Psoas muscle (tissue), 8 donors: Measurements from ENCODE around the gene ACAA2. TPM values are rescaled to one million over a fixed set of nuclear protein-coding genes. Genes with fewer than 3 reads are reported as not detected.

ENCODE experiments used
- ATAC-seq, 4 donors: fragments of 200-7000 bp; cut with Tn5 transposase; one replicate each; pipeline ENCODE4 v1.9.1; 2020; ENCODE audit warnings: moderate library complexity in 3 of 4, mild to moderate bottlenecking in 2 of 4
- DNase-seq, 2 donors: peaks; one replicate each; pipeline ENCODE4 v3.0.0-alpha.2; 2020
- H3K27ac ChIP-seq: fragments of 200-600 bp; one replicate; pipeline ENCODE4 v1.8.0; 2022
- H3K27me3 ChIP-seq, 3 donors: fragments of 200-600 bp in 1 of 3; one replicate each; pipeline versions ENCODE4 v1.6.1 to v1.8.0; 2013 to 2022; ENCODE audit warnings: low read length in 2 of 3, mild to moderate bottlenecking in 2 of 3, moderate library complexity in 1 of 3; ENCODE audit not compliant: insufficient read depth in 3 of 3
- H3K36me3 ChIP-seq, 2 donors: fragments of 200-600 bp in 1 of 2; one replicate each; pipeline versions ENCODE4 v1.6.1 to v1.8.0; 2013 to 2022; ENCODE audit warnings: low read depth in 1 of 2, mild to moderate bottlenecking in 1 of 2, moderate library complexity in 1 of 2; ENCODE audit not compliant: insufficient read depth in 1 of 2
- H3K4me1 ChIP-seq: fragments of 200-600 bp; one replicate; pipeline ENCODE4 v1.8.0; 2022
- H3K4me3 ChIP-seq: fragments of 200-600 bp; one replicate; pipeline ENCODE4 v1.8.0; 2022; ENCODE audit warnings: mild to moderate bottlenecking
- H3K9me3 ChIP-seq: fragments of 200-600 bp; one replicate; pipeline ENCODE4 v1.8.0; 2022
- WGBS, 3 donors: extraction: QIAGEN DNeasy Blood & Tissue Kit; methylation state at CpG; one replicate each; pipeline versions ENCODE4 v1.1.6 to v1.1.7; 2013; 5-methylcytosine and 5-hydroxymethylcytosine counted together
- intact Hi-C, 2 donors: fragments of 100-400 bp; cut with DNase I; formaldehyde crosslinking; loops; one replicate each; pipeline versions ENCODE4 v1.11.0 to v1.14.2; 2022
- polyA plus RNA-seq, 3 donors: library from polyadenylated mRNA; stranded (reverse); fragments of 200-250 nt; gene quantifications; one replicate each; pipeline ENCODE4 v1.2.3, GENCODE V29; 2013
- total RNA-seq, 4 donors: library from RNA; stranded (reverse); fragmentation: NEBNext Ultra II Directional in 2 of 4; extraction: Animal tissue kit (Norgen Biotek cat#: 25700) in 2 of 4; gene quantifications; one replicate each; pipeline versions ENCODE4 v1.2.1 to v1.2.4, GENCODE V29; 2021 to 2023
- TF ChIP-seq, protein P1 (sequence below): fragments of 200-600 bp; IDR thresholded peaks from one replicate; pipeline ENCODE4 v1.8.0; 2022; ENCODE audit warnings: antibody characterized with exemption
- donor health status: healthy with polysubstance abuse.
- donor health status: DM: no; HTN: no; CAD: no; lungs with moderate emphysema.
- donor health status: Bipolar disorder and iron deficiency.
- donor health status: healthy.
- donor health status: DM: yes; HTN: yes; CAD: no.
- donor health status: DM: no; HTN: no; CAD: no.
- donor health status: DM: no; HTN: no; CAD: no.
- donor health status: DM: yes; HTN: yes; CAD: no.

The ACAA2 gene
- total and polyA plus RNA-seq, 7 donors: 75.5 to 158 (median 95.4) TPM

DNA sequence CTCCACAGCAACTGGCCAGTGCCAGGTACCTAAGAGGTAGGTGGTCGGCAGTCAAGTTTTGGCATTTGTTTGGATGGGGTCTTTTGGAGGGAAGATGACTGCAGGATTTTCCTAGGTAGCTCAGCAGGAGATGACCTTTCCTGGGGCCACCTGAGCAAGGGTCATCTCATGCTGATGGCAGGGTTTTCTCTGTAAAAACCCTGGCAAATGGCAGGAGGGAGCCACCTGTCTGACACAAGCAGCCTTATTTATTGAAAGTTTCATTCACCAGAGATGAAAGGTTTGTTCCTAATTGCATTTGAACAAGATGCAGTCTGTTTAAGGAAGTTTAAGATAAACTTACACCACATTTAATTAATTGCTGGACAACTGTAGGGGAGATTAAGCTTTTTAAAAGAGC lies 31.6 kb upstream of the ACAA2 start:
- no peaks in the 10 kb centered on the region for H3K36me3 ChIP-seq
- WGBS, 3 donors: 85 to 100% (median 85%) methylated on average over 1 of the region's 1 CpG
- peaks cover 4% of the 10 kb centered on the region for H3K4me1 ChIP-seq
- intact Hi-C loops: no loop called here
- no peaks in the 10 kb centered on the region for H3K9me3 ChIP-seq
- TF ChIP-seq, protein P1, sequence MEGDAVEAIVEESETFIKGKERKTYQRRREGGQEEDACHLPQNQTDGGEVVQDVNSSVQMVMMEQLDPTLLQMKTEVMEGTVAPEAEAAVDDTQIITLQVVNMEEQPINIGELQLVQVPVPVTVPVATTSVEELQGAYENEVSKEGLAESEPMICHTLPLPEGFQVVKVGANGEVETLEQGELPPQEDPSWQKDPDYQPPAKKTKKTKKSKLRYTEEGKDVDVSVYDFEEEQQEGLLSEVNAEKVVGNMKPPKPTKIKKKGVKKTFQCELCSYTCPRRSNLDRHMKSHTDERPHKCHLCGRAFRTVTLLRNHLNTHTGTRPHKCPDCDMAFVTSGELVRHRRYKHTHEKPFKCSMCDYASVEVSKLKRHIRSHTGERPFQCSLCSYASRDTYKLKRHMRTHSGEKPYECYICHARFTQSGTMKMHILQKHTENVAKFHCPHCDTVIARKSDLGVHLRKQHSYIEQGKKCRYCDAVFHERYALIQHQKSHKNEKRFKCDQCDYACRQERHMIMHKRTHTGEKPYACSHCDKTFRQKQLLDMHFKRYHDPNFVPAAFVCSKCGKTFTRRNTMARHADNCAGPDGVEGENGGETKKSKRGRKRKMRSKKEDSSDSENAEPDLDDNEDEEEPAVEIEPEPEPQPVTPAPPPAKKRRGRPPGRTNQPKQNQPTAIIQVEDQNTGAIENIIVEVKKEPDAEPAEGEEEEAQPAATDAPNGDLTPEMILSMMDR: no peak
- peaks cover 0 to 22% (median 0%) of the 10 kb centered on the region in 3 donors for H3K27me3 ChIP-seq
- H3K4me3 ChIP-seq: no peak overlapping the region
- H3K27ac ChIP-seq: no peak overlapping the region
- no peak for DNase-seq
- no peak for ATAC-seq

GRCh38 chr18:49843778-49844625 lies 30.7 kb upstream of the ACAA2 start:
- peaks cover 0 to 15% (median 0%) of the 10 kb centered on the region in 3 donors for H3K27me3 ChIP-seq
- no peak overlapping the region for H3K4me3 ChIP-seq
- WGBS, 3 donors: 39 to 44% (median 41%) methylated on average over 6 of the region's 6 CpGs
- H3K4me1 ChIP-seq: peaks cover 4% of the 10 kb centered on the region
- intact Hi-C loops: no loop called here
- DNase-seq (no peak), ATAC-seq (peak; percentile 67 to 81 (median 72))
- no peaks in the 10 kb centered on the region for H3K36me3 ChIP-seq
- H3K9me3 ChIP-seq: no peaks in the 10 kb centered on the region
- no peak overlapping the region for H3K27ac ChIP-seq
- TF ChIP-seq, protein P1: no peak

GRCh38 chr18:49843131-49843530 lies 29.8 kb upstream of the ACAA2 start:
- no peak for ATAC-seq
- no peaks in the 10 kb centered on the region for H3K9me3 ChIP-seq
- H3K27ac ChIP-seq: no peak overlapping the region
- TF ChIP-seq, protein P1: no peak
- no peak for DNase-seq
- peaks cover 0 to 15% (median 0%) of the 10 kb centered on the region in 3 donors for H3K27me3 ChIP-seq
- H3K36me3 ChIP-seq: no peaks in the 10 kb centered on the region
- 51 to 59% (median 53%) methylated on average over 10 of the region's 10 CpGs for WGBS, 3 donors
- intact Hi-C loops: no loop called here
- H3K4me3 ChIP-seq: no peak overlapping the region
- H3K4me1 ChIP-seq: peaks cover 4% of the 10 kb centered on the region

DNA sequence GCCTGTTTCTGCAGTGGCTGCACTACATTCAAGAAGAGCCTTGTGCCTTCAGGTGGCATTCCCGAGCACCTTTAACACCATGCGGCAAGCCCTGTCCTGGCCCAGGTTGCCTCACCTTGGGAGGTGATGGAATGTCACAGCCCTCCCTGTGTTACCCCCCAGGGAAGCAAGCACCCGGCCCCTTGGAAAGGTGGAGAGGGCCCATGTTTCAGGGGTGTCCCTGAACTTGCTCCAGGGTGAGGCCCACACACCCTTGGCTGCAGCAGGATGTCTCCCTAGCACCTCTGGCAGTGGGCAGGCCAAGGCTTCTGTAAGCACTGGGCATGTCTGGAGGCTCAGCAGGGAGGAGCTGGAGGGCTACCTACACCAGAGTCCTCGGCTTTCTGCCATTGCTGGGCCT lies 29.3 kb upstream of the ACAA2 start:
- 79 to 88% (median 88%) methylated on average over 4 of the region's 4 CpGs for whole genome bisulfite sequencing, 3 donors
- Histone ChIP-seq H3K4me3 (no peak overlapping the region), H3K27me3 (peaks cover 0 to 12% (median 0%) of the 10 kb centered on the region in 3 donors), H3K36me3 (no peaks in the 10 kb centered on the region), H3K27ac (no peak overlapping the region), H3K4me1 (peaks cover 4% of the 10 kb centered on the region), H3K9me3 (no peaks in the 10 kb centered on the region)
- ATAC-seq (no peak), DNase-seq (no peak)
- TF ChIP-seq, protein P1: no peak
- intact Hi-C loops: no loop called here
